Thyroid gland (tissue), 4 donors: ENCODE results near the gene CYB561D1. TPM values are rescaled to one million over a fixed set of nuclear protein-coding genes. Genes with fewer than 3 reads are reported as not detected.
A peak's percentile ranks its signal among the peaks of the same experiment; 100 is the strongest.

Experiments used
- DNase-seq, 2 donors: peaks; one replicate each; pipeline ENCODE4 v3.0.0-alpha.2; 2019
- H3K27ac ChIP-seq, 3 donors: fragments of 200-600 bp; sonication (generic); 1 replicate in 2 of 3; 2 replicates in 1 of 3; pipeline ENCODE4 v1.5.1; 2016 to 2019; ENCODE audit warnings: mild to moderate bottlenecking in 1 of 3, moderate library complexity in 1 of 3
- H3K27me3 ChIP-seq: fragments of 200-600 bp; sonication (generic); one replicate; pipeline ENCODE4 v1.5.1; 2019
- H3K36me3 ChIP-seq, 2 donors: fragments of 200-600 bp; sonication (generic); one replicate each; pipeline ENCODE4 v1.5.1; 2016 to 2019
- H3K4me1 ChIP-seq, 2 donors: fragments of 200-600 bp; sonication (generic); one replicate each; pipeline ENCODE4 v1.5.1; 2017 to 2019
- H3K4me3 ChIP-seq, 3 donors: fragments of 200-600 bp; sonication (generic); replicated peaks in 1 of 3; 1 replicate in 2 of 3; 2 replicates in 1 of 3; pipeline ENCODE4 v1.5.1; 2016; ENCODE audit warnings: mild to moderate bottlenecking in 1 of 3
- H3K9me3 ChIP-seq: fragments of 200-600 bp; sonication (generic); one replicate; pipeline ENCODE4 v1.5.1; 2017
- POLR2A ChIP-seq, 2 donors: fragments of 450-650 bp; IDR thresholded peaks; one replicate each; pipeline ENCODE4 v1.6.1; 2017; ENCODE audit warnings: antibody characterized with exemption in 2 of 2, mild to moderate bottlenecking in 2 of 2, moderate library complexity in 1 of 2
- WGBS, 2 donors: methylation state at CpG; one replicate each; pipeline ENCODE4 v1.1.5; 2017; 5-methylcytosine and 5-hydroxymethylcytosine counted together
- intact Hi-C: fragments of 100-400 bp; cut with DNase I; formaldehyde crosslinking; loops from one replicate; pipeline ENCODE4 v1.15.1; 2023
- total RNA-seq, 4 donors: library from RNA; depleted of rRNA; stranded (reverse); fragments of >200 nt; gene quantifications; one replicate each; pipeline ENCODE4 v1.2.3, GENCODE V29; 2016
- TF ChIP-seq, protein P1 (sequence below), 6 experiments: fragments of 200-600 bp in 3 of 6; fragments of 450-650 bp in 3 of 6; sonication (generic) in 3 of 6; IDR thresholded peaks; one replicate each; pipeline ENCODE4 v1.5.1; 2016 to 2019; ENCODE audit warnings: antibody characterized with exemption in 6 of 6, mild to moderate bottlenecking in 2 of 6, inconsistent platforms in 1 of 6, moderate library complexity in 1 of 6

The CYB561D1 gene
- total RNA-seq, 4 donors from 2014 or later: 8.1 to 16.0 (median 12.2) TPM

DNA sequence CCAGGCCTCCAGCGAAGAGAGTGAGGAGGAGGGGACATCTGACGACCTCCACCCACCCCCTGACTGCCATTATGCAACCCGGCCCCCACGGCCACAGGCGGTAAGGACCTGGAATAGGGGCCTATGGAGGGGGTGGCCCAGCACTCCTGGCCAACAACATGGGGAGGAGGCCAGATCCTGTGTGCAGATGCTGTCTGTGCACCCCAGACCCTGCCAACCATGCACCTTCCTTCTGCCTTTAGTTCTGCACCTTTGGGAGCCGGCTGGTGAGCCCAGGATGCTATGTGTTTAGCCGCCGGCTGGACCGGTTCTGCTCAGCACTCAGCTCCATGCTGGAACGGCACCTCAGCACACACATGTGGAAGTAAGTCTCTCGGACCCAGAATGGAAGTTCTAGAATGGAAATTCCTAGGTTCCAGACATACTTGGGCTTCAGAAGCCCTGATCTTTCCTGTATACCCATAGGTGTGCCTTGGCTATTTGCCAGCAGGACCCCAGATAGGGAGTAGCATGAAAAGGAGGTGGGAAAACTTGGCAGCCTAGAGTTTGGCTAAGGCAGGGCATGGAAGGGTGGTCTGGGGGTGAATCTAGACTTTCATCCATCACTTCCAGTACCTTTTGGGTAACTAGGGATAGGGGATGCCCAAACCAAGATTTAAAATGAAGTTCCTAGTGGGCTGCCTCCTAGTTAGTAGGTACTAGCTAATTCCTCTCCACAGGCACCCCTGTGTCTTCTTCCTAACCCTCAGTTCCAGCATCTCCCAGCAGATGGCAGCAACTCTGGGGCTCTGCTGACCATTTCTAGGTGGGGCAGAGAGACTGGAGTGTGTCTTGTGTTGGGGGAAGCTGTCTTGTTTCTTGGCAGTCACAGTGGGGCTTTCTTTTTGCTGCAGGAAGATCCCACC is 3.6 kb upstream of the CYB561D1 start:
- no peak for TF ChIP-seq POLR2A (IDR thresholded peaks at IDR 0.05)
- TF ChIP-seq, protein P1, sequence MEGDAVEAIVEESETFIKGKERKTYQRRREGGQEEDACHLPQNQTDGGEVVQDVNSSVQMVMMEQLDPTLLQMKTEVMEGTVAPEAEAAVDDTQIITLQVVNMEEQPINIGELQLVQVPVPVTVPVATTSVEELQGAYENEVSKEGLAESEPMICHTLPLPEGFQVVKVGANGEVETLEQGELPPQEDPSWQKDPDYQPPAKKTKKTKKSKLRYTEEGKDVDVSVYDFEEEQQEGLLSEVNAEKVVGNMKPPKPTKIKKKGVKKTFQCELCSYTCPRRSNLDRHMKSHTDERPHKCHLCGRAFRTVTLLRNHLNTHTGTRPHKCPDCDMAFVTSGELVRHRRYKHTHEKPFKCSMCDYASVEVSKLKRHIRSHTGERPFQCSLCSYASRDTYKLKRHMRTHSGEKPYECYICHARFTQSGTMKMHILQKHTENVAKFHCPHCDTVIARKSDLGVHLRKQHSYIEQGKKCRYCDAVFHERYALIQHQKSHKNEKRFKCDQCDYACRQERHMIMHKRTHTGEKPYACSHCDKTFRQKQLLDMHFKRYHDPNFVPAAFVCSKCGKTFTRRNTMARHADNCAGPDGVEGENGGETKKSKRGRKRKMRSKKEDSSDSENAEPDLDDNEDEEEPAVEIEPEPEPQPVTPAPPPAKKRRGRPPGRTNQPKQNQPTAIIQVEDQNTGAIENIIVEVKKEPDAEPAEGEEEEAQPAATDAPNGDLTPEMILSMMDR (IDR thresholded peaks at IDR 0.05): peak; percentile 41 to 82 (median 64)
- 80 to 100% methylated on average over 2 to 11 of the region's 11 CpGs for WGBS, 2 donors
- H3K27me3 ChIP-seq: no peaks in the 10 kb centered on the region
- peak; percentile 62 to 66 for DNase-seq
- no peaks in the 10 kb centered on the region for H3K9me3 ChIP-seq
- intact Hi-C loops: no loop called here
- H3K27ac ChIP-seq: no peak overlapping the region
- H3K4me1 ChIP-seq: peaks cover 10 to 15% of the 10 kb centered on the region in 2 donors
- peaks cover 0 to 9% of the 10 kb centered on the region in 2 donors for H3K36me3 ChIP-seq
- no peak overlapping the region for H3K4me3 ChIP-seq

DNA sequence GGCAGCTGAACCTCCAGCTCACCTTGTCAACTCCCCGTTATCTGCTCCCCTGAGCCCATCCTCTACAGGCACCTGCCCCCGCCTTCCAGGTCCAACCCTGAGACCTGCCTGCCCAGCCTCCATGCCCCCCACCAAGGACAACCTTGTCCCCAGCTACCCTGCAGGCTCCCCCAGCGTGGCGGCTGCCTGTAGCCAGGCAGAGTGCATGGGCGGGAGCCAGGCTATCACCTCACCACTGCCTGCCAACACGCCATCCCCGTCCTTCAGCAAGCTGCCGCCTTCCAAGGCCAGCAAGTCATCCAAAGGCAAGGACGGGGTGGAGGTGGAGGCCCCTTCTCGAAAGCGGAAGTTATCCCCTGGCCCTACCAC is 3.0 kb upstream of the CYB561D1 start:
- Histone ChIP-seq H3K9me3 (no peaks in the 10 kb centered on the region), H3K27ac (no peak overlapping the region), H3K27me3 (no peaks in the 10 kb centered on the region), H3K4me3 (no peak overlapping the region), H3K4me1 (peaks cover 10 to 15% of the 10 kb centered on the region in 2 donors), H3K36me3 (peaks cover 0 to 12% of the 10 kb centered on the region in 2 donors)
- DNase-seq: no peak
- intact Hi-C loops: no loop called here
- WGBS, 2 donors: 82 to 95% methylated on average over 10 to 11 of the region's 11 CpGs
- no peak for TF ChIP-seq POLR2A (IDR thresholded peaks at IDR 0.05)
- TF ChIP-seq, protein P1 (IDR thresholded peaks at IDR 0.05): peak in 1 of 6 experiments; percentile 9

DNA sequence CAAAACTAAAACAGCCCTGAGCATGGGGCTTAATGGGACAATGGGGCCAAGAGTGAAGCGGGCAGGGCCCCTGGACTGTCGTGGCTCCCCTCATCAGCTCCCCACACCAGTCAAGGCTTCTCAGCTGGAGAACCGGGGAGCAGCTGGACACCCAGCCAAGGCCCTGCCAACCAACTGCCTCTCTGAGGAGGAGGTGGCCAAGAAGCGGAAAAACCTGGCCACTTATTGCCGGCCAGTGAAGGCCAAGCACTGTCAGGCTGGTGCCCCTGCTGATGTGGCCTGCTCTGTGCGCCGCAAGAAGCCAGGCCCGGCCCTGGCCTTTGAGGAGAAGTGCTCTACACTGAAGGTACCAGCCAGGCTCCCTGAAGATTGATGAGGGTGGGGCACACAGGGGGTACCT is 2.5 kb upstream of the CYB561D1 start:
- Histone ChIP-seq H3K9me3 (no peaks in the 10 kb centered on the region), H3K4me1 (peaks cover 10 to 15% of the 10 kb centered on the region in 2 donors), H3K27me3 (no peaks in the 10 kb centered on the region), H3K27ac (no peak overlapping the region), H3K36me3 (peaks cover 4 to 17% of the 10 kb centered on the region in 2 donors), H3K4me3 (no peak overlapping the region)
- TF ChIP-seq POLR2A (IDR thresholded peaks at IDR 0.05): no peak
- TF ChIP-seq, protein P1 (IDR thresholded peaks at IDR 0.05): no peak
- WGBS, 2 donors: 94 to 96% methylated on average over 8 of the region's 8 CpGs
- intact Hi-C loops: no loop called here
- no peak for DNase-seq

DNA sequence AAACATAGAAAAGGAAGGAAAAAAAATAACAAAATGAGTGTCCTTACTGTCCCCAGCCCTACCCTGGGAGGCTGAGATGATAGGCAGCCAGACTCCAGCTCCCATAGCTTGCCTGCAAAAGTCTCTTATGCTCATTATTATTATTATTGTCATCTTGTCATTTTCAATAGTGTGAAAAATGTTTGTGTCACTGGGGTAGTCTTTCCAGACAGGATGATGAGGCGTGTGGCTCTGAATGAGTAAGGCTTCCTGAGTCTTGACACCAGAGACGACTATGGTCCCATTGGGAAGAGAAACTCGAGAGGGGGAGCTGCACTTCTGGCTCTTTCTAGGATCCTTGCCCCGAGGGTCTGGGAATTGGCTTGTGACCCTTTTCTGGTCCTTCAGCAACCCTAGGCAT is 1.1 kb upstream of the CYB561D1 start:
- peaks cover 10 to 15% of the 10 kb centered on the region in 2 donors for H3K4me1 ChIP-seq
- 65 to 74% methylated on average over 4 of the region's 4 CpGs for WGBS, 2 donors
- intact Hi-C loops: loop anchor here (2.0 kb wide), 1 partner anchor 38 kb away; no protein-coding TSS in a partner anchor
- no peak for DNase-seq
- TF ChIP-seq POLR2A (IDR thresholded peaks at IDR 0.05): no peak
- TF ChIP-seq, protein P1 (IDR thresholded peaks at IDR 0.05): no peak
- H3K27ac ChIP-seq: no peak overlapping the region
- H3K4me3 ChIP-seq: no peak overlapping the region
- H3K27me3 ChIP-seq: no peaks in the 10 kb centered on the region
- H3K36me3 ChIP-seq: peaks cover 18 to 27% of the 10 kb centered on the region in 2 donors
- no peaks in the 10 kb centered on the region for H3K9me3 ChIP-seq

DNA sequence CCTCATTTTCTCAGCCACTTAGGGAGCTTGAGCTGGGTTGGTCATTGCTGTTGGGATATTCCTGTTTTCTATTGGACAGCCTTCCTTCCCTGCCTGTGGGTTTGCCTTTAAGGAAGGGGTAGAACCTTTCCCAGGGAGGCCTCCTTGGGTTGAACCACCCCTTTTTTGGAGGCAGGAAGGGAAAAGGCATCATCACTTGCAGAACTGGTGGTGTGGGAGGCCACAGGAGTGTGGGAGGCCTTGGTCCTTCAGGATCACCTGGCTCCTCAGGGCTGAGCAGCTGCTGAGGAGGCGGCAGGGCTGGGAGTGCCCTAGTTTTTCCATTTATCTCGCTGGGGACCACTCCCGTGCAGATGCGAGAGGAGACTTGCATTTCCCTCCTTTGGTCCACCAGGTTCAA is 667 bp upstream of the CYB561D1 start:
- peaks cover 20 to 27% of the 10 kb centered on the region in 2 donors for H3K36me3 ChIP-seq
- intact Hi-C loops: loop anchor here (2.0 kb wide), 1 partner anchor 38 kb away; no protein-coding TSS in a partner anchor

More for the DNA sequence above, 667 bp upstream of the CYB561D1 start:
- Histone ChIP-seq H3K27ac (peak overlapping the region in 2 of 3 donors; percentile 3 to 43), H3K4me3 (no peak overlapping the region), H3K27me3 (no peaks in the 10 kb centered on the region), H3K9me3 (no peaks in the 10 kb centered on the region), H3K4me1 (peaks cover 10 to 15% of the 10 kb centered on the region in 2 donors)
- DNase-seq: no peak
- TF ChIP-seq POLR2A (IDR thresholded peaks at IDR 0.05): no peak
- TF ChIP-seq, protein P1 (IDR thresholded peaks at IDR 0.05): no peak
- 80 to 86% methylated on average over 4 of the region's 4 CpGs for WGBS, 2 donors
